ENCODE results near the gene FXYD4. TPM values are rescaled to one million over a fixed set of nuclear protein-coding genes. Genes with fewer than 3 reads are reported as not detected.

Gene FXYD4
- total RNA-seq, 2 donors from 2014 or later, result not detected

GRCh38 chr10:43365001-43365400 lies 6.4 kb upstream of the FXYD4 start:
- intact Hi-C loops (cut with DNase I), result no loop called here
- no peaks in the 10 kb centered on the region for H3K36me3 ChIP-seq (replicated peaks in 1 of 2; ENCODE audit: insufficient read depth in 1 of 2, low read depth in 2 of 2)
- TF ChIP-seq, protein P1, sequence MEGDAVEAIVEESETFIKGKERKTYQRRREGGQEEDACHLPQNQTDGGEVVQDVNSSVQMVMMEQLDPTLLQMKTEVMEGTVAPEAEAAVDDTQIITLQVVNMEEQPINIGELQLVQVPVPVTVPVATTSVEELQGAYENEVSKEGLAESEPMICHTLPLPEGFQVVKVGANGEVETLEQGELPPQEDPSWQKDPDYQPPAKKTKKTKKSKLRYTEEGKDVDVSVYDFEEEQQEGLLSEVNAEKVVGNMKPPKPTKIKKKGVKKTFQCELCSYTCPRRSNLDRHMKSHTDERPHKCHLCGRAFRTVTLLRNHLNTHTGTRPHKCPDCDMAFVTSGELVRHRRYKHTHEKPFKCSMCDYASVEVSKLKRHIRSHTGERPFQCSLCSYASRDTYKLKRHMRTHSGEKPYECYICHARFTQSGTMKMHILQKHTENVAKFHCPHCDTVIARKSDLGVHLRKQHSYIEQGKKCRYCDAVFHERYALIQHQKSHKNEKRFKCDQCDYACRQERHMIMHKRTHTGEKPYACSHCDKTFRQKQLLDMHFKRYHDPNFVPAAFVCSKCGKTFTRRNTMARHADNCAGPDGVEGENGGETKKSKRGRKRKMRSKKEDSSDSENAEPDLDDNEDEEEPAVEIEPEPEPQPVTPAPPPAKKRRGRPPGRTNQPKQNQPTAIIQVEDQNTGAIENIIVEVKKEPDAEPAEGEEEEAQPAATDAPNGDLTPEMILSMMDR (IDR thresholded peaks at IDR 0.05), result no peak
- TF ChIP-seq POLR2A (IDR thresholded peaks at IDR 0.05), result no peak
- H3K4me1 ChIP-seq, result peaks cover 12% of the 10 kb centered on the region
- ATAC-seq, result no peak
- DNase-seq, result no peak
- no peaks in the 10 kb centered on the region for H3K9me3 ChIP-seq
- H3K27ac ChIP-seq, result no peak overlapping the region
- no peaks in the 10 kb centered on the region for H3K27me3 ChIP-seq
- H3K4me3 ChIP-seq, result no peak overlapping the region
- 54 to 59% methylated on average over 3 of the region's 3 CpGs for WGBS, 2 donors

GRCh38 chr10:43369921-43370320 lies 1.5 kb upstream of the FXYD4 start:
- WGBS, 2 donors, result 80 to 91% methylated on average over 4 of the region's 4 CpGs
- DNase-seq (no peak), ATAC-seq (no peak)
- no peak overlapping the region for H3K4me3 ChIP-seq
- H3K9me3 ChIP-seq, result no peaks in the 10 kb centered on the region
- H3K27ac ChIP-seq, result no peak overlapping the region
- no peaks in the 10 kb centered on the region for H3K27me3 ChIP-seq
- no peaks in the 10 kb centered on the region for H3K36me3 ChIP-seq (replicated peaks in 1 of 2; ENCODE audit: insufficient read depth in 1 of 2, low read depth in 2 of 2)
- intact Hi-C loops (cut with DNase I), result no loop called here
- TF ChIP-seq, protein P1 (IDR thresholded peaks at IDR 0.05), result no peak
- TF ChIP-seq POLR2A (IDR thresholded peaks at IDR 0.05), result no peak
- H3K4me1 ChIP-seq, result no peaks in the 10 kb centered on the region

- Histone ChIP-seq H3K27me3 (no peaks in the 10 kb centered on the region), H3K4me3 (no peak overlapping the region), H3K4me1 (no peaks in the 10 kb centered on the region), H3K9me3 (no peaks in the 10 kb centered on the region), H3K36me3 (replicated peaks in 1 of 2; ENCODE audit: insufficient read depth in 1 of 2, low read depth in 2 of 2) (no peaks in the 10 kb centered on the region), H3K27ac (no peak overlapping the region)
- intact Hi-C loops (cut with DNase I), result no loop called here
- ATAC-seq (no peak), DNase-seq (no peak)
- no peak for TF ChIP-seq POLR2A (IDR thresholded peaks at IDR 0.05)
- TF ChIP-seq, protein P1 (IDR thresholded peaks at IDR 0.05), result no peak
- WGBS, 2 donors, result 63 to 78% methylated on average over 4 to 9 of the region's 9 CpGs
Measured at GRCh38 chr10:43370671-43371215, 693 bp upstream of the FXYD4 start.

DNA sequence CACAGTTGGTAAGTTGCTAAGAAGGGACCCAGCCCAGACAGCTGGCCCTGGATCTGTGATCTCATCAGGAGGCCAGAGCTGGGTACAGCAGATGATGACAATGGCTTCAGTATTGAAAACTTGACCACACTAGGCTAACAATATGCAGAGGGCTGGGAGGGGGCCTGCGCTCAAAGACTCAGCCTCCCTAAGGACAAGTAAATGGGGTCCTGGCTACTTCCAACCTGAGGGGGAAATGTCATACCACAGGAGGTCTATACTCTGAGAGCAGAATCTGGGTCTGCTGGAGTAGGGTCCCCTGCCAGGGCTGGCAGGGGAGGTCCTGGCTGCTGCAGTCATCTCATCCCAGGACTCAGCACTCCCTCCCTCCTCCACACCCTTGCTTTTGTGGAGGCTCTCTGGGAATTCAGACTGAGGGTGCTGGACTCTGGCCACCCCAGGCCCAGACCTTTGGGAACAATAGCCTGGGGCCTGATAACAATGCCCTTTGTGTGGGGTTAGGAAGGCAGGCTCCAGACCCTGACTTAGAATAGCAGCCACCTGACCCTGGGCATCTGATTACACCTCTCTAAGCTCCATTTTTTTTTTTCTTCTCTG lies 1.4 kb downstream of the FXYD4 start:
- H3K36me3 ChIP-seq (replicated peaks in 1 of 2; ENCODE audit: insufficient read depth in 1 of 2, low read depth in 2 of 2), result no peaks in the 10 kb centered on the region
- no peak overlapping the region for H3K4me3 ChIP-seq
- TF ChIP-seq, protein P1 (IDR thresholded peaks at IDR 0.05), result no peak
- TF ChIP-seq POLR2A (IDR thresholded peaks at IDR 0.05), result no peak
- intact Hi-C loops (cut with DNase I), result no loop called here
- WGBS, 2 donors, result 100% methylated on average over 1 of the region's 1 CpG
- DNase-seq (no peak), ATAC-seq (no peak)
- H3K27ac ChIP-seq, result no peak overlapping the region
- no peaks in the 10 kb centered on the region for H3K27me3 ChIP-seq
- H3K9me3 ChIP-seq, result no peaks in the 10 kb centered on the region
- no peaks in the 10 kb centered on the region for H3K4me1 ChIP-seq

DNA sequence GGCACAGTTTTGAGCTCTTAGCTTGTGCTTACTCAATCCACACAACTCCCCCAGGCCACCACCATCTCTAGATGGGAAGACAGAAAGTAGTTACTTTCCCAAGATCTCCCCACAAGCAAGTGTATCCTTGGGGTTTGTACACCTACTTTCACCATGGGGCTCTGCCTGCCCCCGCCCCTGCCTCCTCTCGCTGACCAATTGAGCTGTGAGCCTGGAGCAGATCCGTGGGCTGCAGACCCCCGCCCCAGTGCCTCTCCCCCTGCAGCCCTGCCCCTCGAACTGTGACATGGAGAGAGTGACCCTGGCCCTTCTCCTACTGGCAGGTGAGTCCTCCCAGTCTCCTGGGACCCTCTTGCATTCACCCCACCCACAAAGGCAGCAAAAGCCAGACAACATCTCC lies 2.0 kb downstream of the FXYD4 start:
- H3K4me1 ChIP-seq, result no peaks in the 10 kb centered on the region
- 50 to 57% methylated on average over 3 to 5 of the region's 5 CpGs for WGBS, 2 donors
- no peaks in the 10 kb centered on the region for H3K9me3 ChIP-seq
- TF ChIP-seq, protein P1 (IDR thresholded peaks at IDR 0.05), result no peak
- TF ChIP-seq POLR2A (IDR thresholded peaks at IDR 0.05), result no peak
- no peak overlapping the region for H3K27ac ChIP-seq
- no peak for DNase-seq
- no peaks in the 10 kb centered on the region for H3K27me3 ChIP-seq
- H3K4me3 ChIP-seq, result no peak overlapping the region
- intact Hi-C loops (cut with DNase I), result no loop called here
- H3K36me3 ChIP-seq (replicated peaks in 1 of 2; ENCODE audit: insufficient read depth in 1 of 2, low read depth in 2 of 2), result no peaks in the 10 kb centered on the region
- no peak for ATAC-seq
